H9 (cell line): ENCODE data around the gene DCT. TPM values are rescaled to one million over a fixed set of nuclear protein-coding genes. Genes with fewer than 3 reads are reported as not detected.

ENCODE experiments used
- DNase-seq: peaks from one replicate; pipeline ENCODE4 v3.0.0-alpha.2; 2017
- H2AFZ ChIP-seq: one replicate; pipeline ENCODE4 v1.6.1; 2013; ENCODE audit warnings: mild to moderate bottlenecking, low read length, control low read depth, moderate library complexity
- H2AK5ac ChIP-seq: 2 replicates; pipeline ENCODE4 v1.6.1; 2013; ENCODE audit warnings: low read length, control low read depth, mixed read lengths; ENCODE audit not compliant: insufficient read length
- H2BK120ac ChIP-seq: one replicate; pipeline ENCODE4 v1.6.1; 2013; ENCODE audit warnings: low read depth, mild to moderate bottlenecking, low read length, control low read depth, inconsistent platforms; ENCODE audit not compliant: poor library complexity, severe bottlenecking
- H2BK12ac ChIP-seq: 2 replicates; pipeline ENCODE4 v1.6.1; 2013; ENCODE audit warnings: low read length, control low read depth, mixed read lengths, low read depth; ENCODE audit not compliant: insufficient read length
- H2BK15ac ChIP-seq: 2 replicates; pipeline ENCODE4 v1.6.1; 2013; ENCODE audit warnings: low read depth, low read length, control low read depth
- H2BK20ac ChIP-seq: one replicate; pipeline ENCODE4 v1.6.1; 2013; ENCODE audit warnings: low read depth, mild to moderate bottlenecking, low read length, control low read depth, inconsistent platforms; ENCODE audit not compliant: poor library complexity, severe bottlenecking
- H2BK5ac ChIP-seq: 2 replicates; pipeline ENCODE4 v1.6.1; 2013; ENCODE audit warnings: low read length, control low read depth, mixed read lengths; ENCODE audit not compliant: insufficient read length
- H3K14ac ChIP-seq: 2 replicates; pipeline ENCODE4 v1.6.1; 2013; ENCODE audit warnings: low read length, control low read depth; ENCODE audit not compliant: insufficient read depth
- H3K18ac ChIP-seq: 2 replicates; pipeline ENCODE4 v1.6.1; 2013; ENCODE audit warnings: low read depth, mild to moderate bottlenecking, mixed read lengths, low read length, control low read depth; ENCODE audit not compliant: insufficient read length
- H3K23ac ChIP-seq: 2 replicates; pipeline ENCODE4 v1.6.1; 2013; ENCODE audit warnings: low read length, control low read depth, mixed read lengths, low read depth; ENCODE audit not compliant: insufficient read length
- H3K23me2 ChIP-seq: 2 replicates; pipeline ENCODE4 v1.6.1; 2013; ENCODE audit warnings: low read depth, mild to moderate bottlenecking, mixed read lengths, low read length, control low read depth; ENCODE audit not compliant: insufficient read length, poor library complexity, severe bottlenecking
- H3K27ac ChIP-seq: 2 replicates; pipeline ENCODE4 v1.5.1; 2013; ENCODE audit warnings: low read length, control low read depth, mixed read lengths, low read depth; ENCODE audit not compliant: insufficient read length
- H3K27me3 ChIP-seq: 2 replicates; pipeline ENCODE4 v1.6.1; 2013; ENCODE audit warnings: low read length, control low read depth, inconsistent platforms; ENCODE audit not compliant: insufficient read depth
- H3K4ac ChIP-seq: 2 replicates; pipeline ENCODE4 v1.6.1; 2013; ENCODE audit warnings: low read depth, mild to moderate bottlenecking, control low read depth, inconsistent platforms, low read length, moderate library complexity
- H3K4me1 ChIP-seq: 2 replicates; pipeline ENCODE4 v1.6.1; 2013; ENCODE audit warnings: low read length, control low read depth, inconsistent platforms; ENCODE audit not compliant: insufficient read depth
- H3K4me2 ChIP-seq: 2 replicates; pipeline ENCODE4 v1.6.1; 2013; ENCODE audit warnings: low read length, control low read depth, mixed read lengths; ENCODE audit not compliant: insufficient read length, insufficient read depth
- H3K56ac ChIP-seq: 2 replicates; pipeline ENCODE4 v1.6.1; 2013; ENCODE audit warnings: low read depth, mild to moderate bottlenecking, mixed read lengths, low read length, control low read depth; ENCODE audit not compliant: insufficient read length
- H3K79me1 ChIP-seq: 2 replicates; pipeline ENCODE4 v1.6.1; 2013; ENCODE audit warnings: low read depth, mild to moderate bottlenecking, moderate library complexity, low read length, control low read depth, inconsistent platforms; ENCODE audit not compliant: insufficient read depth, poor library complexity, severe bottlenecking
- H3K79me2 ChIP-seq: 2 replicates; pipeline ENCODE4 v1.6.1; 2013; ENCODE audit warnings: low read length, control low read depth, inconsistent platforms; ENCODE audit not compliant: insufficient read depth
- H3K9ac ChIP-seq: 2 replicates; pipeline ENCODE4 v1.6.1; 2013; ENCODE audit warnings: low read length, control low read depth, mixed read lengths; ENCODE audit not compliant: insufficient read length; ENCODE audit errors: extremely low read depth
- H3K9me3 ChIP-seq: one replicate; pipeline ENCODE4 v1.6.1; 2013; ENCODE audit warnings: low read depth, low read length, inconsistent platforms; ENCODE audit not compliant: control insufficient read depth
- H3T11ph ChIP-seq: one replicate; pipeline ENCODE4 v1.6.1; 2013; ENCODE audit warnings: mild to moderate bottlenecking, low read length, control low read depth, inconsistent platforms
- H4K20me1 ChIP-seq: one replicate; pipeline ENCODE4 v1.6.1; 2013; ENCODE audit not compliant: control insufficient read depth, insufficient read length, insufficient read depth
- H4K5ac ChIP-seq: 2 replicates; pipeline ENCODE4 v1.6.1; 2013; ENCODE audit warnings: low read depth, mild to moderate bottlenecking, mixed read lengths, low read length, control low read depth; ENCODE audit not compliant: insufficient read length
- H4K8ac ChIP-seq: replicated peaks from 2 replicates; pipeline ENCODE4 v1.6.1; 2013; ENCODE audit warnings: low read length, control low read depth, mixed read lengths, low read depth; ENCODE audit not compliant: insufficient read length
- H4K91ac ChIP-seq: 2 replicates; pipeline ENCODE4 v1.6.1; 2013; ENCODE audit warnings: low read depth, mild to moderate bottlenecking, moderate library complexity, mixed read lengths, low read length, control low read depth; ENCODE audit not compliant: insufficient read length
- H3K27ac Mint-ChIP-seq, 3 experiments: 2 replicates in 2 of 3; 3 replicates in 1 of 3; pipeline ENCODE4 v1.8.0; 2020 to 2021; ENCODE audit warnings: mixed read lengths in 3 of 3, mild to moderate bottlenecking in 1 of 3, moderate library complexity in 1 of 3
- H3K27me3 Mint-ChIP-seq: 2 replicates; pipeline ENCODE4 v1.8.0; 2021; ENCODE audit warnings: low read depth, mild to moderate bottlenecking, moderate library complexity, mixed read lengths
- H3K36me3 Mint-ChIP-seq, 3 experiments: 2 replicates in 2 of 3; 3 replicates in 1 of 3; pipeline ENCODE4 v1.8.0; 2020 to 2021; ENCODE audit warnings: low read depth in 3 of 3, mixed read lengths in 3 of 3; ENCODE audit not compliant: insufficient read depth in 1 of 3
- H3K4me1 Mint-ChIP-seq, 2 experiments: 2 replicates each; pipeline ENCODE4 v1.8.0; 2020; ENCODE audit warnings: mixed read lengths in 2 of 2
- H3K4me3 Mint-ChIP-seq, 2 experiments: 2 replicates in 1 of 2; 3 replicates in 1 of 2; pipeline ENCODE4 v1.8.0; 2020 to 2021; ENCODE audit warnings: mild to moderate bottlenecking in 2 of 2, mixed read lengths in 2 of 2, moderate library complexity in 1 of 2
- H3K9me3 Mint-ChIP-seq, 2 experiments: 2 replicates in 1 of 2; 3 replicates in 1 of 2; pipeline ENCODE4 v1.8.0; 2020; ENCODE audit warnings: mild to moderate bottlenecking in 2 of 2, mixed read lengths in 2 of 2, moderate library complexity in 1 of 2
- WGBS: extraction: QIAGEN DNeasy Blood & Tissue Kit; methylation state at CpG from one replicate; pipeline ENCODE4 v1.1.7; 2013; ENCODE audit warnings: missing lambda C conversion rate, low lambda C conversion rate, mixed read lengths; ENCODE audit not compliant: insufficient read length; ENCODE audit errors: extremely low coverage; 5-methylcytosine and 5-hydroxymethylcytosine counted together
- total RNA-seq: library from RNA; stranded (reverse); gene quantifications from 2 replicates; pipeline ENCODE4 v1.2.1, GENCODE V29; 2021
- TF ChIP-seq, protein P1 (sequence below): fragments of 200-600 bp; sonication (generic); conservative IDR thresholded peaks from 3 replicates; pipeline ENCODE4 v1.8.0; 2021; ENCODE audit warnings: antibody characterized with exemption, mild to moderate bottlenecking

The DCT gene
- total RNA-seq, 1 experiment from 2014 or later = not detected

DNA sequence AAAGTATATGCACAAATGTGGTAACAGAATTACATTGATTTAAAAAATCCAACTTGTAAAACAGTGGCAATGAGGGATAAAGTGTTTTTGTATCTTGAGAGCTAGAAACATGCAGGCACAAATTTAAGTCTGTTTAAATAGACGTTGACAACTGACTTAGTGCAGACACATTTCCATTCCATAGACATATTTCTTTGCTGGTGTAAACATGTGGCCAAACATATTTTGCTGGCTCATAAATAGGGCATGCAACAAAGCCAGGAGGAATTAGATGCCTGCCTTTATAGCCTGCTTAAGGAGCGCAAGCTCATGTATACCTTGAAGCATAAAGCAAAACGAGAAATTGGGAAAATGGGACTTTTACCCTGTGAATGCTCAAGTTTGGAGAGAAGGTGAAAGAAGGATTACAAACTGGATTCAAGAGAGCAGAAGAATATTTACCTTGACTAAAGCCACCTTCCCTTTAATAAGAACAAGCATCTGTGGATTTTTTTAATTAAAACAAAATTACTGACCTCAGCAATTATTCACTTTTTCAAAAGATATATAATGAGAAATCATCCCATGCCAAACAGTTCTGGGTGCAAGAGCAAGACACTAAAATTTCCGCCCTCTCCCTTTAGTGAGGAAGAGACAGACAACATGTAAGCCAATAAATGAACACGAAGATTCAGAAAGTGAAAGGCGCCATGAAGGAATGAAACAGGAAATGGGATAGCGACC, 71.0 kb downstream of the DCT start:
- Mint-ChIP-seq H3K27me3 (no peaks in the 10 kb centered on the region), H3K4me1 (no peaks in the 10 kb centered on the region), H3K36me3 (no peaks in the 10 kb centered on the region), H3K27ac (no peak overlapping the region; a peak in 1 of 7 replicates), H3K4me3 (no peak overlapping the region), H3K9me3 (no peaks in the 10 kb centered on the region; a peak in 1 of 5 replicates)
- no peak overlapping the region for H2BK20ac ChIP-seq
- no peaks in the 10 kb centered on the region for H3K27me3 ChIP-seq
- H4K20me1 ChIP-seq = no peaks in the 10 kb centered on the region
- no peak overlapping the region for H3K56ac ChIP-seq
- H3K79me1 ChIP-seq = no peaks in the 10 kb centered on the region
- no peak overlapping the region for H3T11ph ChIP-seq
- H3K18ac ChIP-seq = no peak overlapping the region
- H2AK5ac ChIP-seq = no peak overlapping the region
- no peak overlapping the region for H3K9ac ChIP-seq
- H3K14ac ChIP-seq = no peak overlapping the region
- H4K91ac ChIP-seq = no peak overlapping the region
- H3K23me2 ChIP-seq = no peaks in the 10 kb centered on the region
- H3K4me2 ChIP-seq = no peak overlapping the region
- H2BK120ac ChIP-seq = no peak overlapping the region
- H3K9me3 ChIP-seq = no peaks in the 10 kb centered on the region
- H3K79me2 ChIP-seq = no peaks in the 10 kb centered on the region
- H2BK5ac ChIP-seq = no peak overlapping the region
- DNase-seq = no peak
- H2BK15ac ChIP-seq = no peak overlapping the region
- no peak overlapping the region for H2BK12ac ChIP-seq
- H4K5ac ChIP-seq = no peak overlapping the region
- H3K27ac ChIP-seq = no peak overlapping the region
- no peak overlapping the region for H2AFZ ChIP-seq
- no peak overlapping the region for H3K4ac ChIP-seq
- H4K8ac ChIP-seq = no peak overlapping the region
- H3K4me1 ChIP-seq = no peaks in the 10 kb centered on the region
- no peak overlapping the region for H3K23ac ChIP-seq
- TF ChIP-seq, protein P1, sequence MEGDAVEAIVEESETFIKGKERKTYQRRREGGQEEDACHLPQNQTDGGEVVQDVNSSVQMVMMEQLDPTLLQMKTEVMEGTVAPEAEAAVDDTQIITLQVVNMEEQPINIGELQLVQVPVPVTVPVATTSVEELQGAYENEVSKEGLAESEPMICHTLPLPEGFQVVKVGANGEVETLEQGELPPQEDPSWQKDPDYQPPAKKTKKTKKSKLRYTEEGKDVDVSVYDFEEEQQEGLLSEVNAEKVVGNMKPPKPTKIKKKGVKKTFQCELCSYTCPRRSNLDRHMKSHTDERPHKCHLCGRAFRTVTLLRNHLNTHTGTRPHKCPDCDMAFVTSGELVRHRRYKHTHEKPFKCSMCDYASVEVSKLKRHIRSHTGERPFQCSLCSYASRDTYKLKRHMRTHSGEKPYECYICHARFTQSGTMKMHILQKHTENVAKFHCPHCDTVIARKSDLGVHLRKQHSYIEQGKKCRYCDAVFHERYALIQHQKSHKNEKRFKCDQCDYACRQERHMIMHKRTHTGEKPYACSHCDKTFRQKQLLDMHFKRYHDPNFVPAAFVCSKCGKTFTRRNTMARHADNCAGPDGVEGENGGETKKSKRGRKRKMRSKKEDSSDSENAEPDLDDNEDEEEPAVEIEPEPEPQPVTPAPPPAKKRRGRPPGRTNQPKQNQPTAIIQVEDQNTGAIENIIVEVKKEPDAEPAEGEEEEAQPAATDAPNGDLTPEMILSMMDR = no peak
- no CpG with 5 or more reads among the region's 7 CpGs for WGBS
